8988T (cell line): ENCODE data around the gene PLPPR2.
"Not testable (repeated sequence)": the region's sequence is repeated elsewhere in the genome, so short reads cannot be mapped to it uniquely, and the experiment has no call there.

Experiments used
- DNase-seq: peaks from one replicate; pipeline ENCODE4 v3.0.0; 2011

The PLPPR2 gene, protein sequence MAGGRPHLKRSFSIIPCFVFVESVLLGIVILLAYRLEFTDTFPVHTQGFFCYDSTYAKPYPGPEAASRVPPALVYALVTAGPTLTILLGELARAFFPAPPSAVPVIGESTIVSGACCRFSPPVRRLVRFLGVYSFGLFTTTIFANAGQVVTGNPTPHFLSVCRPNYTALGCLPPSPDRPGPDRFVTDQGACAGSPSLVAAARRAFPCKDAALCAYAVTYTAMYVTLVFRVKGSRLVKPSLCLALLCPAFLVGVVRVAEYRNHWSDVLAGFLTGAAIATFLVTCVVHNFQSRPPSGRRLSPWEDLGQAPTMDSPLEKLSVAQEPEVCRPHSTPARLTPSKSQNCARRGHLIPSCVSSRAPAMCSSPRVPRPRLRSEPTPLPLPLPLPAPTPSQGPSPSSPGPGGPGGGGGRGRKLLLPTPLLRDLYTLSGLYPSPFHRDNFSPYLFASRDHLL

DNA sequence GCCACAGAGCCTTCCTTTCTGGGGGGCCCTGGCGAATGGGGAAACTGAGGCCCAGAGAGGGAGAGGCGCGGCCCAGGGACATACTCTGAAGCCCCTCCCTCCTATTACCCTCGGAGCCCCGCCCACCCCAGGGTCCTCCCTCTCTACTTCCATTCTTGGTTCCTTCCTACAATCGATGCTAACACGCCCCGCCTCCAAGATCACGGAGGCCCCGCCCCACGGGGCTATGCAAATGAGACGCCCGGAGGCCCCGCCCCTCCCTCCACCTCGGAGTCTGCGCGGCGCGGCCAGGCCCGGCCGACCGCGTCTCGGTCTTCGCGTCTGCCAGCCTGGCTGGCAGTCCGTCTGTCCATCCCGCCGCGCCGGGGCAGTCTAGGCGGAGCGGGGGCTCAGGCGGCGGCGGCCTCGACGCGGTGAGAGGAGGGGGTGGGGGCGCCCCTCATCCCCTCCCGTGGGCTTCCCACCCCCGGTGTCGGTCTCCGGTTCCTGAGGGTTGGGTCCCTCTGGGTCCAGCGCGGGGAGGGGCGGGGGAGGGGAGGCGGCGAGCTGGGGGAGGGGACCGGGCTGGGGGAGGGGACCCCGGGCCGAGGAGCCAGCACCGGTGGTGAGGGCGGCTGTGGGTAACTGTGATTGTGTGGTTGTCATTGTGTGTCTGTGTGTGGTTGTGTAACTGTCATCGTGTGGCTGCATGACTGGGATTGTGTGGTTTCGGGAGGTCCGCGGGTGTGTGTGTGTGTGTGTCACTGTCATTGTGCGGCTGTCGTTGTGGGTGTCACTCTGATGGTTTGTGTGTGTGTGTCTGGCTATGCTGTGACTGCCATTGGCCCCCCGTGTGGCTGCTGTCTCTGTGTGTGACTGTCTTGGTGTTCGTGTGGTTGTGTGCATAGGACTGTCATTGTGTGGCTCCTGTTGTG lies at the start of gene PLPPR2:
Gene PLPPR2, plus strand, starts transcription at position 273 of the 914 bp plus-strand sequence. CDS start 2,242 bp downstream, outside the sequence.
- DNase-seq, result peak; percentile 84

DNA sequence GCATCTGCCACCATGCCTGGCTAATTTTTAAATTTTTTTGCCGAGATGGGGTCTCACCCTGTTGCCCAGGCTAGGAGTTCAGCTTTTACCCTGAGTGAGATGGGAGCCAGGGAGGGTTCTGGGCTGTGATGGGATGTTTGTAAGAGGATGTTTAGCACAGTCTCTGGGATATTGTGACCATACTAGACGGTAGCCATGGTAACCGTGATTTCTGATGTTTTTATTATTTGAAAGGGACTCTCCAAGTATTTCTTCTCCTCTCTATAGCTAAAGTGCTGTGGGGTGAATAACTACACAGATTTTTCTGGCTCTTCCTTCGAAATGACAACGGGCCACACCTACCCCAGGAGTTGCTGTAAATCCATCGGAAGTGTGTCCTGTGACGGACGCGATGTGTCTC lies 48.9 kb upstream of the PLPPR2 start:
- DNase-seq, result no peak

DNA sequence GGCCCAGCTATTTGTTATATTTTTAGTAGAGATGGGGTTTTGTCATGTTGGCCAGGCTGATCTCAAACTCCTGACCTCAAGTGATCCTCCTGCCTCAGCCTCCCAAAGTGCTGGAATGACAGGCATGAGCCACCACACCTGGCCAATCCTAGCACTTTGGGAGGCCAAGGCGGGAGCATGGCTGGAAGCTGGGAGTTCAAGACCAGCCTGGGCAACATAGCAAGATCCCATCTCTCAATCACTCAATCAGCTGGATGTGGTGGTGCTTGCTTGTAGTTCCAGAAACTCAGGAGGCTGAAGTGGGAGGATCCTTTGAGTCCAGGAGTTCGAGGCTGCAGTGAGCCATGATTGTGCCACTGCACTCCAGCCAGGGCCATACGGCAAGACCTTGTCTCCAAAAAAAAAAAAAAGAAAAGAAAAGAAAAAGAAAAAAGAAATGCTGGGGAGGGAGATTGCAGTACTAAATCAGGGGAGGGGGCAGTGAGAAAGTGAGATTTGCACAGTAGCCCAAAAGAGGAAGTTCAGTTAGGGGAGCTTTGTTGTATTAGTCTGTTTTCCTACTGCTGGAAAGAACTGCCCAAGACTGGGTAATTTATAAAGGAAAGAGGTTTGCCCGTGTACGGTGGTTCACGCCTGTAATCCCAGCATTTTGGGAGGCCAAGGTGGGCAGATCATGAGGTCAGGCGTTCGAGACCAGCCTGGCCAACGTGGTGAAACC lies 34.8 kb upstream of the PLPPR2 start:
- DNase-seq, result not testable (repeated sequence)

GRCh38 chr19:11321191-11322126 lies 33.8 kb upstream of the PLPPR2 start:
- no peak for DNase-seq

DNA sequence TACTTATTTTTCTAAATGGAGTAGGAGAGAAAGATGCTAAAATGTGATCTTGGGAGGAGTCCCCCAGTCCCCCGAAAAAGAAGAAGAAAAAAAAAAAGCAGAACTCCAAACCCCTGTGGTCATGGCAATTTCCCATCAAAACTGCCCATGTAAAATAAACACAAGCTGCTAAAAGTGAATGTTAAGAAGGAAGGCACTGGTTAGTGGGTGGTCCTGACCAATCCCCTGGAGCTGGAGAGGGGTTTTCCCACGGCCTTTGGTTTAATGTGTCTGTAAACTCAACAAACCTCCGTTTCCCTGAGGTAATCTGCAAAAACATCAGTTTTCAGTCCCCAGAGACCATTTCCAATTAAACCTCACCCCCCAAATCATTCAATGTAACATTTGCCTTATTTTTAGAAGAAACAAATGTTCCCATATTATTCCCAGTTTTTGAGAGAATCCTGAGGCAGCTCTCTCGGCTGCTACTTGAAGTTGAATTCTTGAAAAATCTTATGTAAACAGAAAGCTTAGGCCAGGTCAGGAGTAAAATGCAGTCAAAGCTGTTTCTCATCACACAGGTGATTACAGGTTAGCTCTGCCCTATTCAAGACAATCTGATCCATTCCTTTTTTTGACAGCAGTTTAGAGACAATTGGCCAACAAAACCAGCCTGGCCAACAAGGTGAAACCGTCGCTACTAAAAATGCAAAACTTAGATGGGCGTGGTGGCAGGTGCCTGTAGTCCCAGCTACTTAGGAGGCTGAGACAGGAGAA lies 32.8 kb upstream of the PLPPR2 start:
- DNase-seq, result no peak

- DNase-seq, result no peak
These were observed 31.6 kb upstream of the PLPPR2 start for GRCh38 chr19:11323601-11324078.

GRCh38 chr19:11324079-11324661 lies 31.1 kb upstream of the PLPPR2 start:
- DNase-seq, result no peak

- DNase-seq, result no peak
These were observed 30.4 kb upstream of the PLPPR2 start for GRCh38 chr19:11324748-11325389.

DNA sequence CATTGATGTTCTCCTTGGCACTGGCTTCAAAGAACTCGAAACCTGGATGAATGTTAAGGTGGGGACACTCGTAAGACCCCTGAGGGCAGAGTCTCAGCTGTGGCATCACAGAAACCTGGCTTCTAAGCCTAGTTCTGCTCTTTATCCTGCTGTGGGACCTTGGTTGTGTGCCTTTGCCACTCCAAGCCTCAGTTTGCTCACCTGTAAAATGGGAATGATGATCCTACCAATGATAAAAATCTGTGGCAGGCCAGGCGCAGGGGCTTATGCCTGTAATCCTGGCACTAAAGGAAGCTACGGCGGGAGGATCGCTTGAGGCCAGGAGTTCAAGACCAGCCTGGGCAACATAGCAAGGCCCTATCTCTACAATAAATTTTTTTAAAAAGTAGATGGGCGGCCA lies 29.7 kb upstream of the PLPPR2 start:
- DNase-seq, result no peak

GRCh38 chr19:11330127-11330526 lies 25.1 kb upstream of the PLPPR2 start:
- DNase-seq, result no peak

DNA sequence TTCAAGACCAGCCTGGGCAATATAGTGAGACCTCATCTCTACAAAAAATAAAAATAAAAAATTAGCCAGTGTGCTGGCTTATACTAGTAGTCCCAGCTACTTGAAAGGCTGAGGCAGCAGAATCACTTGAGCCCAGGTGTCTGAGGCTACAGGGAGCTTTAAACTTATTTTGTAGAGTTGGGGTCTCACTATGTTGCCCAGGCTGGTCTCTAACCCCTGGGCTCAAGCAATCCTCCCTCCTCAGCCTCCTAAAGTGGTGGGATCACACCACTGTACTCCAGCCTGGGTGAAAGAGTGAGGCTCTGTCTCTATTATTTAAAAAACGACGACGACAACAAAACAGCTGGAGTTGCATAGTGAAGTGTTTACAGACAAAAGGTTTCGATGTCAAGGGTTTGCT lies 23.7 kb upstream of the PLPPR2 start:
- no peak for DNase-seq

DNA sequence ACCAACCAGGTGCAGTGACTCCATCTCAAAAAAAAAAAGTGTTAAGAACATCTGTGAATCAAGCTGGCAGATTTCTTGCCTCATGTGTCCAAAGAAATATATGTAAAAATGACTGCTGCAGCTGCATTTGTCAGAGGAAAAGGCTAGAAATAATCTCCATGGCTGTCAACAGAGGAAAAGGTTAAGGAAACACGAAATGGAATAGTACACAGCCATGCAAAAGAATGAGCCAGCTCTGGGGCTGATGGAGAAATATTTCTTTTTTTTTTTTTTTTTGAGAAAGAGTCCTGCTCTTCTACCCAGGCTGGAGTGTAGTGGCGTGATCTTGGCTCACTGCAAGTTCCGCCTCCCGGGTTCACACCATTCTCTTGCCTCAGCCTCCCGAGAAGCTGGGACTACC lies 22.4 kb upstream of the PLPPR2 start:
- DNase-seq, result no peak

GRCh38 chr19:11333838-11334237 lies 21.4 kb upstream of the PLPPR2 start:
- not testable (repeated sequence) for DNase-seq

DNA sequence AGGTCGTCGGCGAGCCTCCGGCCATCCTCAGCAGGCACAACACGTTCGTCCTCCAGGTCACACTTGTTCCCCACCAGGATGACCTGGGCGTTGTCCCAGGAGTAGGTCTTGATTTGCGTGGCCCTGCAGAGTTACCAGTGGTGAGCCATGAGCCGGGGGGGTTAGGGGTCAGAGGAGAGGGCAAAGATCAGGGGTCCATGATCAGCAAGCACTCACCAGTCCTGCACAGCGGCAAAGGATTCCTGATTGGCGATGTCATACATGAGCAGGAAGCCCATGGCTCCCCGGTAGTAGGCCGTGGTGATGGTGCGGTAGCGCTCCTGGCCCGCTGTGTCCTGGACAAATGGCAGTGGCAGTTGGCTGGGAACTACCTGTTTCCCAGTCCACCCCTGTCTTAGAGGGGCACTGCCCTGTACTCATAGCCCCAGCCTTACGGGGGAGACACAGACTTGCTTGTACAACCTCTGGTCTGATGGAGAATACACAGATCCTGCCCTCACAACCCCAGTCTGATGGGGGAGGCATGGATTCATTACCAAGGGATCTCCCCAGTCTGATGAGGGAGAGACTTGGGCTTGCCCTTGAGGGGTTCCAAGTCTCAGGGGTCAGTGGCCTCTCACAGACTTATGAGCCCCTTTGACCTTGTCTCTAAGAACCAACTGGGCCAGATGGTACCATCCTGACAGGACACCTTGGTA lies 19.6 kb upstream of the PLPPR2 start:
- no peak for DNase-seq

DNA sequence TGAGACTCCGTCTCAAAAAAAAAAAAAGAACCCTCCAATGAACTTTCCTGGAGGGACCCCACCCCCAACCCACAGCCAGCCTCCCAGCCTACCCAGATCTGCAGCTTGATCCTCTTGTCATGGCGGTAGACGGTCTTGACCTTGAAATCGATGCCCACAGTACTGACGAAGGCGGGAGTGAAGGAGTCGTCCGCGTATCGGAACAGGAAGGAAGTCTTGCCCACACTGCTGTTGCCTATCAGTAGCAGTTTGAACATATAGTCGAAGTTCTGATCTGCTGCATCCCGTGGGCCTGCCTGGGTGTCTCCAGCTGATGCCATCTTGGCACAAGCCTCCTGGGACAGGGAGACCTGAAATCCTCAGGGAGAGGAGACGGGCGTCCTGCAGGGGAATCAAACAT lies 18.2 kb upstream of the PLPPR2 start:
- DNase-seq, result no peak

DNA sequence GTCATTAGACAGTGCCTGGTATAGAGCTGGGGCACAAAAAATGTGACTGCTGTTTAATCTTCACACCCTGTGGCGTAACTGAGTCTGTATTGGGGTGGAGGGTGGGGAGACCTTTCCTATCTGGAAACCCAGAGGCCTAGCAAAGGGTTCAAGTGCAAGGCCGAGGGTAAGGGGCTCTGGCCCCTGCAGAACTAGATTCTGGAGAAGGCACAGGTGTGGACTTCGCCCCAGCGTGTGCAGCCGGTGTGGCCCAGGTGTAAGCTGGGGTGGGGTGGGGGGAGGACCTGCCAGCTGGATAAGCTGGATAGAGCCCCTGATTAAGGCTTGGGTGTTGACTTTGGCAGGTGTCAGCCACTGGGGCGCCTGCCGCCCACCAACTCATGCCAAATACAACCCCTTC lies 17.1 kb upstream of the PLPPR2 start:
- DNase-seq, result no peak

- no peak for DNase-seq
These were observed 16.5 kb upstream of the PLPPR2 start for GRCh38 chr19:11338569-11339253.

- peak; percentile 86 for DNase-seq
These were observed 15.8 kb upstream of the PLPPR2 start, which contains the start of gene RAB3D for GRCh38 chr19:11339254-11340098. Gene RAB3D (minus strand): TSS chr19:11339657. CDS start chr19:11337399, 2,258 bp downstream.
